Activated naive CD4-positive, alpha-beta T cell treated with anti-CD3 and anti-CD28 coated beads, Interleukin-2, amount 50 U/mL, for 72 hours (primary cell): ENCODE results near the gene PKHD1. TPM values are rescaled to one million over a fixed set of nuclear protein-coding genes. Genes with fewer than 3 reads are reported as not detected.

ENCODE experiments used
- ATAC-seq, 2 donors: fragments of 150-1000 bp; cut with Tn5 transposase; 2 replicates each; pipeline ENCODE4 v1.10.0; 2021; ENCODE audit warnings: mild to moderate bottlenecking in 2 of 2, moderate library complexity in 2 of 2
- DNase-seq, 2 donors: peaks; one replicate each; pipeline ENCODE4 v3.0.0; 2021 to 2022; ENCODE audit warnings: low spot score in 2 of 2
- H3K27ac Mint-ChIP-seq, 2 donors: one replicate each; pipeline ENCODE4 v1.8.0; 2022; ENCODE audit warnings: mild to moderate bottlenecking in 2 of 2, mixed read lengths in 2 of 2
- H3K36me3 Mint-ChIP-seq, 2 donors: one replicate each; pipeline ENCODE4 v1.8.0; 2022; ENCODE audit warnings: mixed read lengths in 2 of 2
- H3K9me3 Mint-ChIP-seq, 2 donors: one replicate each; pipeline ENCODE4 v1.8.0; 2022; ENCODE audit warnings: mixed read lengths in 2 of 2
- total RNA-seq, 2 donors: library from RNA; stranded (reverse); gene quantifications; one replicate each; pipeline ENCODE4 v1.2.3, GENCODE V29; 2022

PKHD1 gene
- total RNA-seq, 2 donors from 2014 or later, result not detected

DNA sequence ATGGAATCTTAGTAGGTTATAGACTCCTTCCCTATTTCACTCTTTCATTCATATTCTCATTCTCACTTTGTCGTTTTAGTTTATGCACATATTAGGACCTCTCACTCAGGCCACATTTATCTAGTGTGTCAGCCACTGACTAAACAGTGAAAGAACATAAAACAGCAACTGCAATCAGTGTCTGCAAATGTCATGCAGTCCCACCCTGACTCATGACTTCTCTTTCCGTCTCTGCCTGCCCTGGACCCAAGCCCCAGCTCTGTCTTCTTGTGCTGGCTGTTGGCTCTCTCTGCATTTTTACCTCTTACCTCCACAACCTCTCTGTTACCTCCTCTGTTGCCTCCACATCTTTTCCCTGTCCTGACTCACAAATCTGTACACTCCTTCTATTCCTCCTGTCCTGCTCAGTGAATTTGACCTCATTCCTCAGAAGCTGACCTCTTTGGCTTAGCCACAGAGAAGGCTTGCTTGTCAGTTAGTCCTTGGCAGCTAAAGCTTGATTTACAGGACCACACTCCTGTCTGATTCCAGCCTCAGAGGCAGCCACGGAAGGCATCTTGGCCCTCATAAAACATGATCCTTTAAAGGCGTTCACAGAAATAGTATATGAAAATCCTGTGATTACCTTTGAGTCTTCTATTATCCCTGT, 247.6 kb downstream of the PKHD1 start:
- no peak for ATAC-seq

GRCh38 chr6:51830666-51831065, 256.7 kb downstream of the PKHD1 start:
- DNase-seq (no peak), ATAC-seq (no peak)
- peaks cover 0 to 3% of the 10 kb centered on the region in 2 donors for H3K9me3 Mint-ChIP-seq
- H3K27ac Mint-ChIP-seq, result no peak overlapping the region
- H3K36me3 Mint-ChIP-seq, result no peaks in the 10 kb centered on the region

More for the DNA sequence above, 247.6 kb downstream of the PKHD1 start:
- H3K9me3 Mint-ChIP-seq, result no peaks in the 10 kb centered on the region
- DNase-seq, result no peak
- no peaks in the 10 kb centered on the region for H3K36me3 Mint-ChIP-seq
- H3K27ac Mint-ChIP-seq, result no peak overlapping the region

- Mint-ChIP-seq H3K9me3 (no peaks in the 10 kb centered on the region), H3K27ac (no peak overlapping the region), H3K36me3 (no peaks in the 10 kb centered on the region)
- DNase-seq (no peak), ATAC-seq (no peak)
These were observed 259.8 kb downstream of the PKHD1 start for GRCh38 chr6:51827580-51827979.

DNA sequence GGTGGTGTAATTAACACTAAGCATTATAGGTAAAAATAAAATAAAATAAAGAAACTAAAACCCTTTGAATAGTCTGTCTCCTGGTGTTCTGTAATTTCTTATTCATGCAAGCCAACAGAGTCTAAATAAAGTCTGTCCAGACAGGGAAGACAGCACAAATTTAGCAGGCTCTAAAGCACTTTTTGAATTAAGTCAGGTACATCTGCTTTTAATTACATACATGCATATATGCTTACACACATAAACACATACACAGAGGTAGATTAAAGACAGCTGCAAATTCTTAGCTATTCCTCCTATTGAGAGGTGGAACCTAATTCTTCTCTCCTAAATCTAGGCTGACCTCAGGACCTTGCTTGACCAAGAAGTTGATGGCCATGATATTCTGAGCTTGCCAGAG, 262.5 kb downstream of the PKHD1 start:
- Mint-ChIP-seq H3K36me3 (no peaks in the 10 kb centered on the region), H3K9me3 (no peaks in the 10 kb centered on the region), H3K27ac (no peak overlapping the region)
- DNase-seq, result no peak
- ATAC-seq, result no peak

- Mint-ChIP-seq H3K36me3 (no peaks in the 10 kb centered on the region), H3K27ac (no peak overlapping the region), H3K9me3 (no peaks in the 10 kb centered on the region)
- ATAC-seq, result no peak
- DNase-seq, result no peak
These were observed 266.9 kb downstream of the PKHD1 start for GRCh38 chr6:51820555-51820954.

DNA sequence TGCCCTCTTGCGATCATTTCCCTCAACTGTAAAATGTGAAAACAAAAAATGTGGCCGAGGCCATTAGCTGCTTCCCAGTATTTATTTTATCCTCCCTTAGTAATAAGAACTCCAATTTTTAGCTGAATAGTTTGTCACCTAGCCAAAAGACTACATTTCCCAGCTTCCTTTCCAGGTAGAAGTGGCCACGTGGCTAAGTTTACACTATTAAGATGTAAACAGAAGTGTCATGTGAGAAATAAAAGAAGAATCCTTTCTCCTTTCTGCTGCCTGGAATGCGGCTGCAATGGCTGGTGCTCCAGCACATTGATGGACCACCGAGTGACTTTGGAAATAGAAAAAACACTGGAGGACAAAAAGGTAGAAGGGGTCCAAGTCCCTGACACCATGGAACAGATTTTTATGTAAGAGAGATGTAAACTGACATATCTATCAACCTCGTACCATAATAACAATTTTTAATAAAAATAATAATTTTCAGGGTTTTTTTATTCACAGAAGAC, 268.8 kb downstream of the PKHD1 start:
- ATAC-seq (no peak), DNase-seq (no peak)
- Mint-ChIP-seq H3K27ac (no peak overlapping the region), H3K9me3 (no peaks in the 10 kb centered on the region), H3K36me3 (no peaks in the 10 kb centered on the region)

DNA sequence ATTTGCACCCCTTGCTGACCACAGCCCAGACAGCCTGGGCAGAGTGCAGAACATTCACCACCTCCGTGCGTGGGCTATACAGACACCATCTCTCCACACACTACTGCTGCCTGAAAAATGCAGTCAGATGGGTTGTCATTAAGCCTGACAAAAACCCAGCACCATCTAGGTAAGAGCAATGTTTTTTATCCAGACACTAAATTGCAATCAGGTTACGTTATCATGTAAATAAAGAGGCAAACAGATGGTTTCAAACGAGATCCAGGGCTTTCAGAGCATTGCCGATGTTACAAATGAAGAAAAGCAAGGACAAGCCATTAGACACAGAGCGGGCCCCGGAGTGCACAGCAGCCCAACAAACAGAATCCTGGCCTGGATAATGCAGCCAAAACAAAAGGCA, 269.6 kb downstream of the PKHD1 start:
- H3K36me3 Mint-ChIP-seq, result no peaks in the 10 kb centered on the region
- no peak overlapping the region for H3K27ac Mint-ChIP-seq
- DNase-seq, result no peak
- ATAC-seq, result no peak
- H3K9me3 Mint-ChIP-seq, result no peaks in the 10 kb centered on the region

DNA sequence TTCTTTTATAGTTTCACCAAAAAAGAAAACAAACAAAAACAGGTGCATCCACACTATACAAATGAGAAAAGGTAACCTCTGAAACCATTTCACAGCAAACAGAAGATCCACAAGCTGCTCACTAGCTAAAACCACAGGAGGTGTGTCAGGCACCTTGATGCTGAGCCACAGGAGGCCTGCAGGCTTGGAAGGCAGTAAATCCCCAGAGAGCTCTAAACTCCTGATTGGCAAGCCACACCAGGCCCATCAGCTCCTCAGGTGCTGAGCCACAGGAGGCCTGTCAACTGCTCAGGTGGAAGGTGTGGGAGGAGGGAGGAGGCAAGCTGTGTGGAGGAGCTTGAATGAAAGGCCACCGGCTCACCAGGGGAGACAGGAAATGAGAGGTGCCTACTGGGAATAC, 273.0 kb downstream of the PKHD1 start:
- DNase-seq, result no peak
- no peak for ATAC-seq
- Mint-ChIP-seq H3K36me3 (no peaks in the 10 kb centered on the region), H3K9me3 (no peaks in the 10 kb centered on the region), H3K27ac (no peak overlapping the region)

DNA sequence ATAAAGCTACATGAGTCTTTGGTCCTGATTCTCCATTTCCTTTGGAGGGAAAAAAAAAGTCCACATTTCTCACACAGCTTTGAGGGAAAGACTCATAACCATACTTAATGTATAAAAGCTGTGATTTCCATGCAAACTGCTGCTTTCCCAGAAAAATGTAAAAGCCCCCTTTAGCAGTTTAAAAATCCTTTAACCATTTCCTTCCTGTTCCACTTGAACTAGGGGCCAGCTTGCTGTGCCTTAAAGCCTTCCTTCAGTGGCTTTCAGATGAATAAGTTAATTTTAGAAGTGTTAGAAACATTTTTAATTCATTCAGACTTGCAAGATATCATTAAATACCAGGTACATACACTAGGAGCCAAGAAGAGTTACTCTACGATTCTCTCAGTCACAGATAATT, 273.5 kb downstream of the PKHD1 start:
- DNase-seq, result no peak
- no peak for ATAC-seq
- no peaks in the 10 kb centered on the region for H3K9me3 Mint-ChIP-seq
- no peak overlapping the region for H3K27ac Mint-ChIP-seq
- H3K36me3 Mint-ChIP-seq, result no peaks in the 10 kb centered on the region

- ATAC-seq, result no peak
- DNase-seq, result no peak
- H3K27ac Mint-ChIP-seq, result no peak overlapping the region
- no peaks in the 10 kb centered on the region for H3K9me3 Mint-ChIP-seq
- H3K36me3 Mint-ChIP-seq, result no peaks in the 10 kb centered on the region
These were observed 275.2 kb downstream of the PKHD1 start for GRCh38 chr6:51812231-51812630.

- ATAC-seq (no peak), DNase-seq (no peak)
- Mint-ChIP-seq H3K9me3 (peaks cover 7 to 10% of the 10 kb centered on the region in 2 donors), H3K36me3 (no peaks in the 10 kb centered on the region), H3K27ac (no peak overlapping the region)
These were observed 281.9 kb downstream of the PKHD1 start for GRCh38 chr6:51805517-51805916.

DNA sequence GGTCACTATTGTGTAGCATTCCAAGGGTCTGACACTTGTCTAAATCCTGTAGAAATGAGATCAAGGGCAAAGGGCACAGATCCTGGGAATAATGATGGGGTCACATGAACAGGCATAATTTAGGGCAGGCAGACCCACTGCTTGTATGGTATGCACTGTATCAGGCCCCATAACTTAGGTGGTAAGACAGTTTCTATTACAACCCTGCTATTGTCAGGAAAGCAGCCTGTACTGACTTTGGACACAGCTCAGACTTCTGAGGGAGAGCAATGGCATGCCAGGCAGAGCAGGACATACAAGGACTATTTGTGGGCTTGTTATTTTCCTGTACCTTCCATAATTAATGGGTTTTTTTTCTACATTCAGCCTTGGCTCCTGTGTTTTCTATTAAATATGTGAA, 286.8 kb downstream of the PKHD1 start:
- ATAC-seq (no peak), DNase-seq (no peak)
- H3K27ac Mint-ChIP-seq, result no peak overlapping the region
- peaks cover 19 to 24% of the 10 kb centered on the region in 2 donors for H3K9me3 Mint-ChIP-seq
- peaks cover 0 to 5% of the 10 kb centered on the region in 2 donors for H3K36me3 Mint-ChIP-seq

- DNase-seq, result no peak
These were observed 294.0 kb downstream of the PKHD1 start for GRCh38 chr6:51793393-51793792.

GRCh38 chr6:51792273-51793030, 295.0 kb downstream of the PKHD1 start:
- ATAC-seq, result no peak
- Mint-ChIP-seq H3K36me3 (peaks cover 0 to 2% of the 10 kb centered on the region in 2 donors), H3K9me3 (peaks cover 8 to 9% of the 10 kb centered on the region in 2 donors), H3K27ac (no peak overlapping the region)
- DNase-seq, result no peak

More at GRCh38 chr6:51793393-51793792, 294.0 kb downstream of the PKHD1 start:
- H3K36me3 Mint-ChIP-seq, result peaks cover 0 to 5% of the 10 kb centered on the region in 2 donors
- H3K27ac Mint-ChIP-seq, result no peak overlapping the region
- peaks cover 11 to 12% of the 10 kb centered on the region in 2 donors for H3K9me3 Mint-ChIP-seq
- no peak for ATAC-seq

- ATAC-seq, result no peak
- DNase-seq, result no peak
- Mint-ChIP-seq H3K27ac (no peak overlapping the region), H3K9me3 (peaks cover 3 to 7% of the 10 kb centered on the region in 2 donors), H3K36me3 (no peaks in the 10 kb centered on the region)
These were observed 296.5 kb downstream of the PKHD1 start for GRCh38 chr6:51790946-51791345.

DNA sequence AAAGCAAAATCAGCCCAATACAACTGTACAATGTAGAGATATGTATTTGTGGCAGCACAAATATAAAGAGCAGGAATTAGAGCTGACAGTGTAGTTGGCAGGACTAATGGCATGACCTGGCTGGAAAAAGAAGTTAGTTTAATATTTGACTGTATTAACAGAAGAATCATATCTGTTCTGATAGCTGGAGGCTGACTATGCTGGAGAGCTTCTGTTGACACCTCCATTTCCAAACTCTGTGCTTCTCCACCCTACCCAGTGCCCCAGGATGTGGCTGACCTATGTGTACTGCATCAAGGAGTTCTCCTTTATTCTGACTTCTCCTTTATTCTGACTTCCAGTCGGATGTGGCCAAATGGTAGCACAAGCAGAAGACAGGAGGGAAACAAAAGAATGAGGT, 299.3 kb downstream of the PKHD1 start:
- Mint-ChIP-seq H3K27ac (no peak overlapping the region), H3K9me3 (peaks cover 0 to 4% of the 10 kb centered on the region in 2 donors), H3K36me3 (no peaks in the 10 kb centered on the region)
- no peak for DNase-seq
- no peak for ATAC-seq

DNA sequence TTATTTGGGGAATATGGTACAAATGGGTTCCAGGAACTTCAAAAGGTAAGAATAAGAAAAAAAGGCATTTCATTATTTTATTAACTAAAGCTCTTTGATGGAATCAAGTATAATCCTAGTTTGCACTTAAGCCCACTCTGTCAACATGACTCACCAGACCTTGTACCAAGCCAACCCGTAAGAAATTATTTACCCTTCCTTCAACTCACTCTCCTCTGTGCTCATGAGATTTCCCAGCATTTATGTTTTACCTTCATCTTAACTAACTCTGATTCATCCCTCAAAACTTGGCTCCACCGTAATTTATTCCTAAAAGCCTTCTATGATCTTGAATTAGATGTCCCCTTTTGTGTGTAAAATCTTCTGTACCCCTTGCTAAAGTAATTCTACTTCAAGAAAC, 308.7 kb downstream of the PKHD1 start:
- Mint-ChIP-seq H3K27ac (no peak overlapping the region), H3K36me3 (no peaks in the 10 kb centered on the region), H3K9me3 (no peaks in the 10 kb centered on the region)
- DNase-seq (no peak), ATAC-seq (no peak)

- no peaks in the 10 kb centered on the region for H3K9me3 Mint-ChIP-seq
- H3K36me3 Mint-ChIP-seq, result no peaks in the 10 kb centered on the region
- H3K27ac Mint-ChIP-seq, result no peak overlapping the region
- DNase-seq (no peak), ATAC-seq (no peak)
These were observed 309.8 kb downstream of the PKHD1 start for GRCh38 chr6:51777618-51778017.
